Measurements from ENCODE around the gene GRB2.

GRCh38 chr17:75356260-75356937 is 49.1 kb downstream of the GRB2 start:
- TF ChIP-seq CTCF (IDR thresholded peaks at IDR 0.05; ENCODE audit: control extremely low read depth in 1 of 3, insufficient read depth in 1 of 3, low read depth in 1 of 3, low read length in 3 of 3) (no peak), JUND (IDR thresholded peaks at IDR 0.05; ENCODE audit: low read length) (no peak), EP300 (IDR thresholded peaks at IDR 0.05; ENCODE audit: borderline replicate concordance in 1 of 2, low read depth in 2 of 2, low read length in 2 of 2) (no peak), GABPA (IDR thresholded peaks at IDR 0.05; ENCODE audit: borderline replicate concordance, insufficient read depth, low read length) (no peak), YY1 (IDR thresholded peaks at IDR 0.05; ENCODE audit: low read depth, low read length) (no peak), POLR2A (IDR thresholded peaks at IDR 0.05; ENCODE audit: control extremely low read depth in 1 of 2, low read depth in 2 of 2, low read length in 2 of 2) (no peak), EGR1 (IDR thresholded peaks at IDR 0.05; ENCODE audit: borderline replicate concordance, low read depth, low read length) (no peak), ATF2 (IDR thresholded peaks at IDR 0.05; ENCODE audit: low read length) (no peak)

Measured in H1 (cell line).